Naive B cell (primary cell): ENCODE results near the gene DGAT2. TPM values are rescaled to one million over a fixed set of nuclear protein-coding genes. Genes with fewer than 3 reads are reported as not detected.

Experiments used
- ATAC-seq, 2 donors: fragments of 150-1000 bp; cut with Tn5 transposase; 2 replicates each; pipeline ENCODE4 v1.10.0; 2021; ENCODE audit warnings: low read depth in 2 of 2, mild to moderate bottlenecking in 2 of 2, moderate library complexity in 2 of 2
- DNase-seq: peaks from one replicate; pipeline ENCODE4 v3.0.0; 2022
- H3K27ac Mint-ChIP-seq, 6 donors: one replicate each; pipeline ENCODE4 v1.8.0; 2020 to 2022; ENCODE audit warnings: mild to moderate bottlenecking in 6 of 6, mixed read lengths in 6 of 6, moderate library complexity in 5 of 6, inconsistent platforms in 2 of 6
- H3K27me3 Mint-ChIP-seq, 3 donors: one replicate each; pipeline ENCODE4 v1.8.0; 2021 to 2022; ENCODE audit warnings: mixed read lengths in 3 of 3, mild to moderate bottlenecking in 1 of 3
- H3K36me3 Mint-ChIP-seq, 2 donors: one replicate each; pipeline ENCODE4 v1.8.0; 2020 to 2022; ENCODE audit warnings: mixed read lengths in 2 of 2, inconsistent platforms in 1 of 2, mild to moderate bottlenecking in 1 of 2
- H3K4me1 Mint-ChIP-seq, 3 donors: one replicate each; pipeline ENCODE4 v1.8.0; 2020 to 2022; ENCODE audit warnings: mixed read lengths in 3 of 3, inconsistent platforms in 1 of 3, mild to moderate bottlenecking in 1 of 3, moderate library complexity in 1 of 3
- H3K4me3 Mint-ChIP-seq, 8 donors: one replicate each; pipeline ENCODE4 v1.8.0; 2020 to 2022; ENCODE audit warnings: mild to moderate bottlenecking in 8 of 8, mixed read lengths in 8 of 8, moderate library complexity in 8 of 8, inconsistent platforms in 2 of 8
- H3K9me3 Mint-ChIP-seq, 7 donors: one replicate each; pipeline ENCODE4 v1.8.0; 2020 to 2022; ENCODE audit warnings: mixed read lengths in 7 of 7, mild to moderate bottlenecking in 5 of 7, inconsistent platforms in 2 of 7, moderate library complexity in 1 of 7
- polyA plus RNA-seq, 6 donors: library from polyadenylated mRNA; unstranded; fragments of 300-500 nt; fragmentation: Illumina TruSeq; gene quantifications; one replicate each; pipeline ENCODE4 v1.2.3, GENCODE V29; 2021; ENCODE audit warnings: low read depth in 6 of 6

Gene DGAT2
- polyA plus RNA-seq, 6 donors from 2014 or later, result 3.1 to 14.6 (median 7.6) TPM

GRCh38 chr11:75801362-75802020 is 32.9 kb downstream of the DGAT2 start:
- no peaks in the 10 kb centered on the region for H3K27me3 Mint-ChIP-seq
- H3K4me3 Mint-ChIP-seq, result no peak overlapping the region
- H3K36me3 Mint-ChIP-seq, result peaks cover 0 to 13% of the 10 kb centered on the region in 2 donors
- H3K4me1 Mint-ChIP-seq, result peaks cover 0 to 23% (median 21%) of the 10 kb centered on the region in 3 donors
- ATAC-seq (no peak), DNase-seq (no peak)
- H3K27ac Mint-ChIP-seq, result peak overlapping the region in 1 of 6 donors; percentile 37
- no peaks in the 10 kb centered on the region for H3K9me3 Mint-ChIP-seq

- no peak for DNase-seq
- H3K36me3 Mint-ChIP-seq, result peaks cover 0 to 13% of the 10 kb centered on the region in 2 donors
- H3K4me1 Mint-ChIP-seq, result peaks cover 0 to 22% (median 17%) of the 10 kb centered on the region in 3 donors
- no peaks in the 10 kb centered on the region for H3K27me3 Mint-ChIP-seq
- peak overlapping the region in 3 of 6 donors; percentile 33 to 49 (median 37) for H3K27ac Mint-ChIP-seq
- no peak for ATAC-seq
- H3K4me3 Mint-ChIP-seq, result no peak overlapping the region
- no peaks in the 10 kb centered on the region for H3K9me3 Mint-ChIP-seq
These were observed 33.7 kb downstream of the DGAT2 start for GRCh38 chr11:75802021-75802912.

GRCh38 chr11:75802913-75803820 is 34.6 kb downstream of the DGAT2 start:
- Mint-ChIP-seq H3K9me3 (no peaks in the 10 kb centered on the region), H3K4me1 (peaks cover 3 to 24% (median 13%) of the 10 kb centered on the region in 3 donors), H3K4me3 (no peak overlapping the region), H3K27ac (peak overlapping the region in 1 of 6 donors; percentile 75), H3K36me3 (peaks cover 0 to 13% of the 10 kb centered on the region in 2 donors), H3K27me3 (no peaks in the 10 kb centered on the region)
- ATAC-seq (peak; percentile 77 to 90), DNase-seq (peak; percentile 63)

- Mint-ChIP-seq H3K27ac (peak overlapping the region in 2 of 6 donors; percentile 24 to 78), H3K4me3 (no peak overlapping the region)
These were observed 40.5 kb downstream of the DGAT2 start for GRCh38 chr11:75809111-75809510.

GRCh38 chr11:75809991-75810390 is 41.4 kb downstream of the DGAT2 start:
- Mint-ChIP-seq H3K36me3 (no peaks in the 10 kb centered on the region), H3K4me3 (peak overlapping the region in 1 of 8 donors; percentile 54), H3K27ac (peak overlapping the region in 1 of 6 donors; percentile 72), H3K4me1 (peaks cover 19 to 25% (median 23%) of the 10 kb centered on the region in 3 donors), H3K9me3 (peaks cover 0 to 1% (median 0%) of the 10 kb centered on the region in 7 donors), H3K27me3 (no peaks in the 10 kb centered on the region)
- ATAC-seq (no peak), DNase-seq (no peak)

More at GRCh38 chr11:75809111-75809510, 40.5 kb downstream of the DGAT2 start:
- Mint-ChIP-seq H3K9me3 (no peaks in the 10 kb centered on the region), H3K27me3 (no peaks in the 10 kb centered on the region), H3K36me3 (no peaks in the 10 kb centered on the region), H3K4me1 (peaks cover 18 to 23% (median 20%) of the 10 kb centered on the region in 3 donors)
- ATAC-seq, result no peak
- no peak for DNase-seq

GRCh38 chr11:75810637-75811390 is 42.2 kb downstream of the DGAT2 start:
- Mint-ChIP-seq H3K27me3 (no peaks in the 10 kb centered on the region), H3K9me3 (peaks cover 0 to 1% (median 0%) of the 10 kb centered on the region in 7 donors), H3K4me1 (peaks cover 19 to 25% (median 23%) of the 10 kb centered on the region in 3 donors), H3K36me3 (no peaks in the 10 kb centered on the region), H3K4me3 (peak overlapping the region in 1 of 8 donors; percentile 54), H3K27ac (peak overlapping the region in 2 of 6 donors; percentile 19 to 68)
- ATAC-seq (no peak), DNase-seq (no peak)

- Mint-ChIP-seq H3K27ac (peak overlapping the region in 1 of 6 donors; percentile 19), H3K9me3 (peaks cover 0 to 1% (median 0%) of the 10 kb centered on the region in 7 donors), H3K27me3 (no peaks in the 10 kb centered on the region), H3K4me3 (peak overlapping the region in 1 of 8 donors; percentile 23), H3K4me1 (peaks cover 19 to 25% (median 23%) of the 10 kb centered on the region in 3 donors), H3K36me3 (no peaks in the 10 kb centered on the region)
- no peak for ATAC-seq
- no peak for DNase-seq
These were observed 42.9 kb downstream of the DGAT2 start for GRCh38 chr11:75811485-75811884.

- no peak for ATAC-seq
These were observed 44.0 kb downstream of the DGAT2 start for GRCh38 chr11:75812542-75813040.

GRCh38 chr11:75813124-75813523 is 44.5 kb downstream of the DGAT2 start:
- Mint-ChIP-seq H3K27ac (peak overlapping the region in 3 of 6 donors; percentile 74 to 98 (median 98)), H3K27me3 (no peaks in the 10 kb centered on the region), H3K4me1 (peaks cover 19 to 23% (median 20%) of the 10 kb centered on the region in 3 donors), H3K4me3 (peak overlapping the region in 4 of 8 donors; percentile 5 to 60 (median 18)), H3K9me3 (peaks cover 0 to 1% (median 0%) of the 10 kb centered on the region in 7 donors), H3K36me3 (no peaks in the 10 kb centered on the region)
- DNase-seq, result no peak
- ATAC-seq, result no peak

More at GRCh38 chr11:75812542-75813040, 44.0 kb downstream of the DGAT2 start:
- Mint-ChIP-seq H3K4me1 (peaks cover 19 to 21% (median 20%) of the 10 kb centered on the region in 3 donors), H3K4me3 (peak overlapping the region in 1 of 8 donors; percentile 5), H3K36me3 (no peaks in the 10 kb centered on the region), H3K9me3 (peaks cover 0 to 1% (median 0%) of the 10 kb centered on the region in 7 donors), H3K27ac (peak overlapping the region in 1 of 6 donors; percentile 91), H3K27me3 (no peaks in the 10 kb centered on the region)
- no peak for DNase-seq

GRCh38 chr11:75813622-75814039 is 45.1 kb downstream of the DGAT2 start:
- no peak for ATAC-seq
- Mint-ChIP-seq H3K9me3 (peaks cover 0 to 1% (median 0%) of the 10 kb centered on the region in 7 donors), H3K4me3 (peak overlapping the region in 2 of 8 donors; percentile 27 to 98), H3K4me1 (peaks cover 19 to 26% (median 20%) of the 10 kb centered on the region in 3 donors), H3K36me3 (no peaks in the 10 kb centered on the region), H3K27ac (peak overlapping the region in 5 of 6 donors; percentile 74 to 99 (median 98)), H3K27me3 (no peaks in the 10 kb centered on the region)
- DNase-seq, result no peak

GRCh38 chr11:75814363-75814676 is 45.7 kb downstream of the DGAT2 start:
- no peaks in the 10 kb centered on the region for H3K27me3 Mint-ChIP-seq
- no peaks in the 10 kb centered on the region for H3K36me3 Mint-ChIP-seq
- H3K4me1 Mint-ChIP-seq, result peaks cover 19 to 32% (median 26%) of the 10 kb centered on the region in 3 donors
- peaks cover 0 to 1% (median 0%) of the 10 kb centered on the region in 7 donors for H3K9me3 Mint-ChIP-seq
- DNase-seq (no peak), ATAC-seq (peak; percentile 36 to 37)
- H3K27ac Mint-ChIP-seq, result peak overlapping the region in 5 of 6 donors; percentile 89 to 99 (median 98)
- peak overlapping the region in 1 of 8 donors; percentile 98 for H3K4me3 Mint-ChIP-seq
